Stomach (tissue), 4 donors: ENCODE measurements around the gene SPG7.

Source experiments
- CTCF ChIP-seq, 7 experiments: fragments of 450-650 bp in 4 of 7; fragments of 200-600 bp in 3 of 7; sonication (generic) in 3 of 7; IDR thresholded peaks; one replicate each; pipeline ENCODE4 v1.5.1; 2016 to 2019; ENCODE audit warnings: antibody characterized with exemption in 7 of 7, control low read depth in 2 of 7, mild to moderate bottlenecking in 1 of 7
- EP300 ChIP-seq: sonication (generic); formaldehyde crosslinking; IDR thresholded peaks from one replicate; pipeline ENCODE4 v1.6.1; 2017; ENCODE audit warnings: antibody characterized with exemption
- POLR2A ChIP-seq, 4 donors: fragments of 450-650 bp; IDR thresholded peaks; one replicate each; pipeline ENCODE4 v1.6.1; 2016; ENCODE audit warnings: antibody characterized with exemption in 4 of 4, control low read depth in 2 of 4, mild to moderate bottlenecking in 1 of 4, moderate library complexity in 1 of 4
- POLR2AphosphoS5 ChIP-seq, 3 donors: sonication (generic); formaldehyde crosslinking; IDR thresholded peaks; one replicate each; pipeline ENCODE4 v1.6.1; 2016; ENCODE audit warnings: antibody characterized with exemption in 3 of 3

GRCh38 chr16:89600427-89600826 lies 92.2 kb downstream of the SPG7 start:
- TF ChIP-seq CTCF (IDR thresholded peaks at IDR 0.05), result no peak
- no peak for TF ChIP-seq POLR2A (IDR thresholded peaks at IDR 0.05)
- no peak for TF ChIP-seq POLR2AphosphoS5 (IDR thresholded peaks at IDR 0.05)
- TF ChIP-seq EP300, result no peak
